Astrocyte (in vitro differentiated cells and primary cell): ENCODE results near the gene SHCBP1L. TPM values are rescaled to one million over a fixed set of nuclear protein-coding genes. Genes with fewer than 3 reads are reported as not detected.

Source experiments
- DNase-seq: peaks from one replicate; pipeline ENCODE4 v3.0.0-alpha.2; 2010; ENCODE audit warnings: low read depth
- FAIRE-seq: peaks from 2 replicates; lab custom pipeline; 2011; peaks lifted over from hg19 to GRCh38; lab: Jason Lieb, UNC
- H2AFZ ChIP-seq: 2 replicates; pipeline ENCODE4 v1.6.0; 2012; ENCODE audit warnings: low read depth, low read length, inconsistent platforms
- H3K27ac ChIP-seq: 2 replicates; pipeline ENCODE4 v1.5.1; 2011; ENCODE audit warnings: low read depth, low read length, inconsistent platforms
- H3K27me3 ChIP-seq: 2 replicates; pipeline ENCODE4 v1.6.0; 2011; ENCODE audit warnings: low read length, inconsistent platforms; ENCODE audit not compliant: insufficient read depth
- H3K36me3 ChIP-seq: 2 replicates; pipeline ENCODE4 v1.5.1; 2011; ENCODE audit warnings: low read length, inconsistent platforms; ENCODE audit not compliant: insufficient read depth
- H3K4me1 ChIP-seq: 2 replicates; pipeline ENCODE4 v1.5.1; 2011; ENCODE audit warnings: low read length, inconsistent platforms; ENCODE audit not compliant: insufficient read depth
- H3K4me2 ChIP-seq: 2 replicates; pipeline ENCODE4 v1.6.0; 2012; ENCODE audit warnings: low read length, inconsistent platforms
- H3K4me3 ChIP-seq: 2 replicates; pipeline ENCODE4 v1.5.1; 2011; ENCODE audit warnings: low read depth, mild to moderate bottlenecking, low read length, inconsistent platforms; ENCODE audit not compliant: insufficient read depth
- H3K79me2 ChIP-seq: 2 replicates; pipeline ENCODE4 v1.6.0; 2012; ENCODE audit warnings: mild to moderate bottlenecking, low read length, inconsistent platforms; ENCODE audit not compliant: insufficient read depth
- H3K9ac ChIP-seq: 2 replicates; pipeline ENCODE4 v1.6.0; 2012; ENCODE audit warnings: mild to moderate bottlenecking, low read length, inconsistent platforms
- H3K9me3 ChIP-seq: 2 replicates; pipeline ENCODE4 v1.5.1; 2012; ENCODE audit warnings: low read depth, mild to moderate bottlenecking, low read length, inconsistent platforms; ENCODE audit not compliant: insufficient read depth
- H4K20me1 ChIP-seq: 2 replicates; pipeline ENCODE4 v1.6.0; 2012; ENCODE audit warnings: low read length, inconsistent platforms; ENCODE audit not compliant: insufficient read depth
- H3K27ac Mint-ChIP-seq: one replicate; pipeline ENCODE4 v1.8.0; 2021; ENCODE audit warnings: mild to moderate bottlenecking, mixed read lengths; ENCODE audit not compliant: unreplicated experiment
- H3K27me3 Mint-ChIP-seq: one replicate; pipeline ENCODE4 v1.8.0; 2021; ENCODE audit warnings: low read depth, mixed read lengths; ENCODE audit not compliant: unreplicated experiment
- H3K36me3 Mint-ChIP-seq: one replicate; pipeline ENCODE4 v1.8.0; 2021; ENCODE audit warnings: low read depth, mixed read lengths; ENCODE audit not compliant: unreplicated experiment
- H3K4me1 Mint-ChIP-seq: one replicate; pipeline ENCODE4 v1.8.0; 2021; ENCODE audit warnings: low read depth, mixed read lengths; ENCODE audit not compliant: unreplicated experiment
- H3K4me3 Mint-ChIP-seq: one replicate; pipeline ENCODE4 v1.8.0; 2021; ENCODE audit warnings: mild to moderate bottlenecking, moderate library complexity, mixed read lengths; ENCODE audit not compliant: unreplicated experiment
- H3K9me3 Mint-ChIP-seq: one replicate; pipeline ENCODE4 v1.8.0; 2021; ENCODE audit warnings: mild to moderate bottlenecking, mixed read lengths; ENCODE audit not compliant: unreplicated experiment
- EZH2 ChIP-seq: IDR thresholded peaks from 2 replicates; pipeline ENCODE4 v1.6.1; 2012; ENCODE audit warnings: mild to moderate bottlenecking, low read length, inconsistent platforms; ENCODE audit not compliant: insufficient read depth
- total RNA-seq: library from RNA; stranded (reverse); gene quantifications from 2 replicates; pipeline ENCODE4 v1.2.1, GENCODE V29; 2021
- TF ChIP-seq, protein P1 (sequence below): IDR thresholded peaks from 2 replicates; pipeline ENCODE4 v1.5.1; 2011; ENCODE audit warnings: low read depth, mild to moderate bottlenecking, inconsistent platforms, low read length, moderate library complexity; ENCODE audit not compliant: insufficient read depth

The SHCBP1L gene
- total RNA-seq, 1 donor from 2014 or later = not detected

- DNase-seq (no peak), FAIRE-seq (no peak)
- Histone ChIP-seq H3K9me3 (no peaks in the 10 kb centered on the region), H4K20me1 (peaks cover 89% of the 10 kb centered on the region), H2AFZ (no peak overlapping the region), H3K27me3 (no peaks in the 10 kb centered on the region), H3K4me3 (no peak overlapping the region), H3K27ac (no peak overlapping the region), H3K4me2 (no peak overlapping the region), H3K4me1 (no peaks in the 10 kb centered on the region), H3K9ac (no peak overlapping the region), H3K36me3 (peaks cover 77% of the 10 kb centered on the region), H3K79me2 (peaks cover 99% of the 10 kb centered on the region)
- peaks cover 16% of the 10 kb centered on the region for H3K36me3 Mint-ChIP-seq
- H3K27me3 Mint-ChIP-seq = no peaks in the 10 kb centered on the region
- H3K4me1 Mint-ChIP-seq = no peaks in the 10 kb centered on the region
- TF ChIP-seq EZH2 = no peak
- TF ChIP-seq, protein P1, sequence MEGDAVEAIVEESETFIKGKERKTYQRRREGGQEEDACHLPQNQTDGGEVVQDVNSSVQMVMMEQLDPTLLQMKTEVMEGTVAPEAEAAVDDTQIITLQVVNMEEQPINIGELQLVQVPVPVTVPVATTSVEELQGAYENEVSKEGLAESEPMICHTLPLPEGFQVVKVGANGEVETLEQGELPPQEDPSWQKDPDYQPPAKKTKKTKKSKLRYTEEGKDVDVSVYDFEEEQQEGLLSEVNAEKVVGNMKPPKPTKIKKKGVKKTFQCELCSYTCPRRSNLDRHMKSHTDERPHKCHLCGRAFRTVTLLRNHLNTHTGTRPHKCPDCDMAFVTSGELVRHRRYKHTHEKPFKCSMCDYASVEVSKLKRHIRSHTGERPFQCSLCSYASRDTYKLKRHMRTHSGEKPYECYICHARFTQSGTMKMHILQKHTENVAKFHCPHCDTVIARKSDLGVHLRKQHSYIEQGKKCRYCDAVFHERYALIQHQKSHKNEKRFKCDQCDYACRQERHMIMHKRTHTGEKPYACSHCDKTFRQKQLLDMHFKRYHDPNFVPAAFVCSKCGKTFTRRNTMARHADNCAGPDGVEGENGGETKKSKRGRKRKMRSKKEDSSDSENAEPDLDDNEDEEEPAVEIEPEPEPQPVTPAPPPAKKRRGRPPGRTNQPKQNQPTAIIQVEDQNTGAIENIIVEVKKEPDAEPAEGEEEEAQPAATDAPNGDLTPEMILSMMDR = no peak
- no peak overlapping the region for H3K4me3 Mint-ChIP-seq
- no peaks in the 10 kb centered on the region for H3K9me3 Mint-ChIP-seq
- no peak overlapping the region for H3K27ac Mint-ChIP-seq
Measured at GRCh38 chr1:182850319-182850718, 102.6 kb downstream of the SHCBP1L start.

Other genes starting within 250 kb of the SHCBP1L start
- 3.3 TPM in 2 replicates for gene NPL, start 163.4 kb downstream of the SHCBP1L start, total RNA-seq
- gene DHX9, start 113.8 kb downstream of the SHCBP1L start, total RNA-seq = 156 and 169 TPM in 2 replicates
- 270 and 284 TPM in 2 replicates for gene LAMC1, start 70.3 kb upstream of the SHCBP1L start, total RNA-seq
- 8.0 and 13.9 TPM in 2 replicates for gene LAMC2, start 233.1 kb upstream of the SHCBP1L start, total RNA-seq